ENCODE results near the gene INTS12.

GRCh38 chr4:105725623-105726022 lies 17.1 kb upstream of the INTS12 start:
- TF ChIP-seq CTCF (IDR thresholded peaks at IDR 0.05; ENCODE audit: low read length) (no peak), EZH2 (optimal IDR thresholded peaks at IDR 0.05; ENCODE audit: low read depth, low read length) (no peak), EZH2phosphoT487 (IDR thresholded peaks at IDR 0.05; ENCODE audit: low read length) (no peak)
